Testis (tissue), 3 donors: ENCODE results near the gene GGCX. TPM values are rescaled to one million over a fixed set of nuclear protein-coding genes. Genes with fewer than 3 reads are reported as not detected.
"Not testable (repeated sequence)": the region's sequence is repeated elsewhere in the genome, so short reads cannot be mapped to it uniquely, and the experiment has no call there.

ENCODE experiments used
- DNase-seq: peaks from one replicate; pipeline ENCODE4 v3.0.0-alpha.2; 2019
- H3K27ac ChIP-seq, 2 donors: fragments of 200-600 bp; sonication (generic); one replicate each; pipeline ENCODE4 v1.5.1; 2019
- H3K27me3 ChIP-seq: fragments of 200-600 bp; sonication (generic); one replicate; pipeline ENCODE4 v1.5.1; 2019
- H3K36me3 ChIP-seq: fragments of 200-600 bp; sonication (generic); one replicate; pipeline ENCODE4 v1.5.1; 2017; ENCODE audit warnings: low read depth; ENCODE audit errors: missing control alignments
- H3K4me1 ChIP-seq: fragments of 200-600 bp; sonication (generic); one replicate; pipeline ENCODE4 v1.5.1; 2019
- H3K4me3 ChIP-seq, 2 donors: fragments of 200-600 bp; sonication (generic); one replicate each; pipeline ENCODE4 v1.5.1; 2017 to 2019
- H3K9me3 ChIP-seq: fragments of 200-600 bp; sonication (generic); one replicate; pipeline ENCODE4 v1.5.1; 2017
- POLR2A ChIP-seq: fragments of 450-650 bp; IDR thresholded peaks from one replicate; pipeline ENCODE4 v1.6.1; 2017; ENCODE audit warnings: antibody characterized with exemption, mild to moderate bottlenecking, moderate library complexity
- WGBS, 2 donors: methylation state at CpG; one replicate each; pipeline ENCODE4 v1.1.5; 2018; 5-methylcytosine and 5-hydroxymethylcytosine counted together
- intact Hi-C: fragments of 100-400 bp; cut with DNase I; formaldehyde crosslinking; loops from one replicate; pipeline ENCODE4 v1.15.1; 2023; ENCODE audit warnings: low total_unique reads
- polyA plus RNA-seq: library from polyadenylated mRNA; stranded (reverse); fragments of 350-450 nt; fragmentation: Illumina TruSeq; extraction: RNeasy Lipid Tissue Mini Kit (QIAGEN cat#74804); gene quantifications from one replicate; pipeline ENCODE4 v1.2.3, GENCODE V29; 2014; ENCODE audit warnings: low read depth, low replicate concordance; ENCODE audit not compliant: insufficient read depth
- total RNA-seq, 2 donors: library from RNA; depleted of rRNA; stranded (reverse); fragments of >200 nt; gene quantifications; one replicate each; pipeline ENCODE4 v1.2.3, GENCODE V29; 2016
- TF ChIP-seq, protein P1 (sequence below), 3 experiments: fragments of 450-650 bp in 2 of 3; fragments of 200-600 bp in 1 of 3; sonication (generic) in 1 of 3; IDR thresholded peaks; one replicate each; pipeline ENCODE4 v1.5.1; 2016 to 2019; ENCODE audit warnings: antibody characterized with exemption in 3 of 3, mild to moderate bottlenecking in 2 of 3, moderate library complexity in 1 of 3

The GGCX gene
- total and polyA plus RNA-seq, 3 donors from 2014 or later, result 21.1 to 31.8 (median 26.8) TPM

- Histone ChIP-seq H3K9me3 (no peaks in the 10 kb centered on the region), H3K4me1 (peaks cover 30% of the 10 kb centered on the region), H3K27ac (peak overlapping the region; percentile 92 to 95), H3K4me3 (peak overlapping the region; percentile 85 to 97), H3K27me3 (no peaks in the 10 kb centered on the region), H3K36me3 (no peaks in the 10 kb centered on the region)
- WGBS, 2 donors, result 12 to 15% methylated on average over 12 to 13 of the region's 13 CpGs
- intact Hi-C loops, result no loop called here
- TF ChIP-seq, protein P1, sequence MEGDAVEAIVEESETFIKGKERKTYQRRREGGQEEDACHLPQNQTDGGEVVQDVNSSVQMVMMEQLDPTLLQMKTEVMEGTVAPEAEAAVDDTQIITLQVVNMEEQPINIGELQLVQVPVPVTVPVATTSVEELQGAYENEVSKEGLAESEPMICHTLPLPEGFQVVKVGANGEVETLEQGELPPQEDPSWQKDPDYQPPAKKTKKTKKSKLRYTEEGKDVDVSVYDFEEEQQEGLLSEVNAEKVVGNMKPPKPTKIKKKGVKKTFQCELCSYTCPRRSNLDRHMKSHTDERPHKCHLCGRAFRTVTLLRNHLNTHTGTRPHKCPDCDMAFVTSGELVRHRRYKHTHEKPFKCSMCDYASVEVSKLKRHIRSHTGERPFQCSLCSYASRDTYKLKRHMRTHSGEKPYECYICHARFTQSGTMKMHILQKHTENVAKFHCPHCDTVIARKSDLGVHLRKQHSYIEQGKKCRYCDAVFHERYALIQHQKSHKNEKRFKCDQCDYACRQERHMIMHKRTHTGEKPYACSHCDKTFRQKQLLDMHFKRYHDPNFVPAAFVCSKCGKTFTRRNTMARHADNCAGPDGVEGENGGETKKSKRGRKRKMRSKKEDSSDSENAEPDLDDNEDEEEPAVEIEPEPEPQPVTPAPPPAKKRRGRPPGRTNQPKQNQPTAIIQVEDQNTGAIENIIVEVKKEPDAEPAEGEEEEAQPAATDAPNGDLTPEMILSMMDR (IDR thresholded peaks at IDR 0.05), result no peak
- TF ChIP-seq POLR2A, result no peak
- no peak for DNase-seq
These were observed 33.5 kb upstream of the GGCX start for GRCh38 chr2:85594715-85595300.

DNA sequence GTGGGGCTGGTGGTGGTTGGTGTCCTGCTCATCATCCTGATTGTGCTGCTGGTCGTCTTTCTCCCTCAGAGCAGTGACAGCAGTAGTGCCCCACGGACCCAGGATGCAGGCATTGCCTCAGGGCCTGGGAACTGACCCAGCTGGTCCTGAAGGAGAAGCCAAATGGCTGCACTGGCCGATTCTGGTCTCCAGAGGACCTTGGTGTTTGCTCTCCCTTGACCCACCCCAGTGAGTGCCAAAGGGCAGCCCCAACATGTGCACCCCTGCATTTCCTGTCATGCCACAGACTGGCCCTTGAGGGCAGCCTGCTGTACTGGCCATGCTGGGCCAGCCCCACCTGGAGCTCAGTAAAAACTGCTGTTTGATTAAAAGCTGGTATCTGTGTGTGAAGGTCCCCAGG, 31.7 kb upstream of the GGCX start:
- Histone ChIP-seq H3K9me3 (no peaks in the 10 kb centered on the region), H3K36me3 (no peaks in the 10 kb centered on the region), H3K4me1 (peaks cover 45% of the 10 kb centered on the region), H3K27ac (no peak overlapping the region), H3K4me3 (no peak overlapping the region), H3K27me3 (no peaks in the 10 kb centered on the region)
- intact Hi-C loops, result no loop called here
- TF ChIP-seq POLR2A, result no peak
- TF ChIP-seq, protein P1 (IDR thresholded peaks at IDR 0.05), result no peak
- WGBS, 2 donors, result 61 to 64% methylated on average over 3 of the region's 3 CpGs
- no peak for DNase-seq

DNA sequence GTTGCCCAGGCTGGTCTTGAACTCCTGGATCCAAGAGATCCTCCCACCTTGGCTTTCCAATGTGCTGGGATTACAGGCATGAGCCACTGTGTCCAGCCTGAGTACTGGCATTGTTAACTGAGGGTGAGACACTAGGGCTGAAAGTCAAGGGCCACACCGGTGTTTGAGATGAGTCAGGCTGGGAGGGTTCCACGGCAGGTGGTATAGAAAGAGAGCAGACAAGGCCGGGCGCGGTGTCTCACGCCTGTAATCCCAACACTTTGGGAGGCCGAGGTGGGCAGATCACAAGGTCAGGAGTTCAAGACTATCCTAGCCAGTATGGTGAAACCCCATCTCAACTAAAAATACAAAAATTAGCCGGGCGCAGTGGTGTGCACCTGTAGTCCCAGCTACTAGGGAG, 31.0 kb upstream of the GGCX start:
- H3K36me3 ChIP-seq, H3K27me3 ChIP-seq, H3K4me3 ChIP-seq, intact Hi-C loops, H3K9me3 ChIP-seq, DNase-seq: not testable (repeated sequence)
- H3K27ac ChIP-seq, result peak overlapping the region in 1 of 2 donors; percentile 25
- peaks cover 45% of the 10 kb centered on the region for H3K4me1 ChIP-seq
- WGBS, 2 donors, result 94 to 97% methylated on average over 9 of the region's 9 CpGs

DNA sequence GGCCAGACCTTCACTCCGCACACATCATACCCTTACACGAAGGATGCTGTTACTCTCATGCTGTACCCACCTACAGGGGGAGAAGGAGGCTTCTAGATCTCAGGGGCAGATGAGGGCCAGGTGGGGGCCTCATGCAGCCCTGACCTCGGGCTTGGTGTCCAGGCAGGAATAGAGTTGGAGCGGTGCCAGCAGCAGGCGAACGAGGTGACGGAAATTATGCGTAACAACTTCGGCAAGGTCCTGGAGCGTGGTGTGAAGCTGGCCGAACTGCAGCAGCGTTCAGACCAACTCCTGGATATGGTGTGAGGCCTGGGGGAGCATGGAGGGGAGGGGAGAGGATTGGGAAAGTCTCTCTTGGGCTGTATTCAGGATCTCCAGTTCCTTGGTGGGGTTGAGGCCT, 30.3 kb upstream of the GGCX start:
- intact Hi-C loops, result no loop called here
- Histone ChIP-seq H3K9me3 (no peaks in the 10 kb centered on the region), H3K4me3 (no peak overlapping the region), H3K36me3 (no peaks in the 10 kb centered on the region), H3K27me3 (no peaks in the 10 kb centered on the region), H3K27ac (peak overlapping the region; percentile 33 to 34), H3K4me1 (peaks cover 43% of the 10 kb centered on the region)
- WGBS, 2 donors, result 78 to 81% methylated on average over 12 of the region's 12 CpGs
- no peak for DNase-seq
- TF ChIP-seq, protein P1 (IDR thresholded peaks at IDR 0.05), result no peak
- no peak for TF ChIP-seq POLR2A

- H3K9me3 ChIP-seq, result no peaks in the 10 kb centered on the region
- no peaks in the 10 kb centered on the region for H3K36me3 ChIP-seq
- H3K4me1 ChIP-seq, result peaks cover 40% of the 10 kb centered on the region
- H3K27ac ChIP-seq, result peak overlapping the region; percentile 22 to 33
- no peaks in the 10 kb centered on the region for H3K27me3 ChIP-seq
- DNase-seq, result no peak
- intact Hi-C loops, result no loop called here
- 65 to 89% methylated on average over 2 of the region's 2 CpGs for WGBS, 2 donors
- TF ChIP-seq, protein P1 (IDR thresholded peaks at IDR 0.05), result no peak
- TF ChIP-seq POLR2A, result no peak
- H3K4me3 ChIP-seq, result no peak overlapping the region
These were observed 29.7 kb upstream of the GGCX start for GRCh38 chr2:85590950-85591349.
